MM.1S (cell line): ENCODE results near the gene ARHGAP26.

Experiments
- DNase-seq: peaks from one replicate; pipeline ENCODE4 v3.0.0-alpha.2; 2015
- H2AFZ ChIP-seq: fragments of 300-600 bp; sonication (generic); 2 replicates; pipeline ENCODE4 v1.6.0; 2016; ENCODE audit warnings: antibody characterized with exemption, low read length
- H3F3A ChIP-seq: fragments of 300-600 bp; sonication (generic); 2 replicates; pipeline ENCODE4 v1.6.1; 2016; ENCODE audit warnings: mild to moderate bottlenecking, antibody characterized with exemption, low read length, moderate library complexity, mixed read lengths; ENCODE audit not compliant: insufficient read depth
- H3K27ac ChIP-seq: fragments of 300-600 bp; sonication (generic); 2 replicates; pipeline ENCODE4 v1.5.1; 2016; ENCODE audit warnings: mild to moderate bottlenecking, low read length
- H3K27me3 ChIP-seq: fragments of 300-600 bp; sonication (generic); replicated peaks from 2 replicates; pipeline ENCODE4 v1.6.0; 2016; ENCODE audit warnings: low read length; ENCODE audit not compliant: insufficient read depth
- H3K36me3 ChIP-seq: fragments of 300-600 bp; sonication (generic); replicated peaks from 2 replicates; pipeline ENCODE4 v1.6.1; 2016; ENCODE audit warnings: mild to moderate bottlenecking, low read length, mixed read lengths; ENCODE audit not compliant: insufficient read depth
- H3K4me1 ChIP-seq: fragments of 300-600 bp; sonication (generic); 2 replicates; pipeline ENCODE4 v1.6.1; 2016; ENCODE audit warnings: low read length, mixed read lengths
- H3K4me2 ChIP-seq: fragments of 300-600 bp; sonication (generic); 2 replicates; pipeline ENCODE4 v1.6.0; 2016; ENCODE audit warnings: low read depth, low read length
- H3K4me3 ChIP-seq: fragments of 300-600 bp; sonication (generic); 2 replicates; pipeline ENCODE4 v1.5.1; 2016; ENCODE audit warnings: low read length, mixed read lengths
- H3K79me2 ChIP-seq: fragments of 300-600 bp; sonication (generic); 2 replicates; pipeline ENCODE4 v1.6.1; 2016; ENCODE audit warnings: mixed run types, low read length, mixed read lengths
- H3K9ac ChIP-seq: fragments of 300-600 bp; sonication (generic); 2 replicates; pipeline ENCODE4 v1.6.1; 2016; ENCODE audit warnings: low read length, mixed read lengths
- H3K9me2 ChIP-seq: fragments of 300-600 bp; sonication (generic); replicated peaks from 2 replicates; pipeline ENCODE4 v1.6.1; 2016; ENCODE audit warnings: mild to moderate bottlenecking, low read length, mixed read lengths; ENCODE audit not compliant: insufficient read depth
- H3K9me3 ChIP-seq: fragments of 300-600 bp; sonication (generic); replicated peaks from 2 replicates; pipeline ENCODE4 v1.6.1; 2016; ENCODE audit warnings: mild to moderate bottlenecking, low read length, mixed read lengths; ENCODE audit not compliant: insufficient read depth
- H4K20me1 ChIP-seq: fragments of 300-600 bp; sonication (generic); 2 replicates; pipeline ENCODE4 v1.6.1; 2016; ENCODE audit warnings: mild to moderate bottlenecking, low read length, moderate library complexity, mixed read lengths; ENCODE audit not compliant: insufficient read depth
- EZH2 ChIP-seq: fragments of 300-600 bp; sonication (generic); optimal IDR thresholded peaks from 2 replicates; pipeline ENCODE3; 2017; ENCODE audit warnings: low read depth, mild to moderate bottlenecking, antibody characterized with exemption, low read length, mixed read lengths
- EZH2phosphoT487 ChIP-seq: fragments of 300-600 bp; sonication (generic); IDR thresholded peaks from 2 replicates; pipeline ENCODE4 v1.6.1; 2018; ENCODE audit warnings: antibody characterized with exemption, low read length
- TF ChIP-seq, protein P1 (sequence below): fragments of 300-600 bp; sonication (generic); IDR thresholded peaks from 2 replicates; pipeline ENCODE4 v1.5.1; 2016; ENCODE audit warnings: antibody characterized with exemption, low read length, mixed read lengths

ARHGAP26 gene

DNA sequence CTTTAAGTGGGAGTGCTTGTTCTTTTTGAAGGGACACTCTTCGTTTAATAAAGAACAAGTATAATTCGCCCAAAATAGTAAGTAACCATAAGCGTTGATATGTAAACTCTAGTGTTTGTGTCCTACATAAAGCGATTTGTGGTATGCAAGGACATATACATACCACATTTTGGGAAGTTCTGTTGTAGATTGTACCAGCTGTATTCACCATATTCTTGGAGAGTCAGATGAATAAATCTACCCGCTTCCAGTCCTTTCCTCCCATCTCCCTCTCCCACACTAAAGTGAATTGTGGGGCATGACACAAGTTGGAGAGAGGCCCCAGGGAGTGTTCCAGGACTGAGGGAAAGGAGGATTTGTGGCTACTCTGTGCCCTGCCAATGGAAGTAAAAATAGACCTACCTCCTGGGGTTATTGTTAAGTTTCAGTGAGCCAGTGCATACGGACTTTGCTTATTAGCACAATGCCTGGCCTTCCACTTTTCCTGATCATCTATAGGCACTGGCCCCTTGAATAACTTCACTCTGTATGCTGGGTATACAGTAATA, 40.6 kb downstream of the ARHGAP26 start:
- Histone ChIP-seq H3K27me3 (no peaks in the 10 kb centered on the region), H3K9ac (no peak overlapping the region), H3K4me3 (no peak overlapping the region), H3K9me2 (no peaks in the 10 kb centered on the region), H3F3A (no peaks in the 10 kb centered on the region), H3K27ac (no peak overlapping the region), H2AFZ (no peak overlapping the region), H3K4me2 (no peak overlapping the region), H3K9me3 (no peaks in the 10 kb centered on the region), H3K79me2 (no peaks in the 10 kb centered on the region), H3K36me3 (no peaks in the 10 kb centered on the region), H3K4me1 (peaks cover 6% of the 10 kb centered on the region), H4K20me1 (no peaks in the 10 kb centered on the region)
- no peak for DNase-seq
- TF ChIP-seq EZH2phosphoT487 (no peak), EZH2 (no peak)
- TF ChIP-seq, protein P1, sequence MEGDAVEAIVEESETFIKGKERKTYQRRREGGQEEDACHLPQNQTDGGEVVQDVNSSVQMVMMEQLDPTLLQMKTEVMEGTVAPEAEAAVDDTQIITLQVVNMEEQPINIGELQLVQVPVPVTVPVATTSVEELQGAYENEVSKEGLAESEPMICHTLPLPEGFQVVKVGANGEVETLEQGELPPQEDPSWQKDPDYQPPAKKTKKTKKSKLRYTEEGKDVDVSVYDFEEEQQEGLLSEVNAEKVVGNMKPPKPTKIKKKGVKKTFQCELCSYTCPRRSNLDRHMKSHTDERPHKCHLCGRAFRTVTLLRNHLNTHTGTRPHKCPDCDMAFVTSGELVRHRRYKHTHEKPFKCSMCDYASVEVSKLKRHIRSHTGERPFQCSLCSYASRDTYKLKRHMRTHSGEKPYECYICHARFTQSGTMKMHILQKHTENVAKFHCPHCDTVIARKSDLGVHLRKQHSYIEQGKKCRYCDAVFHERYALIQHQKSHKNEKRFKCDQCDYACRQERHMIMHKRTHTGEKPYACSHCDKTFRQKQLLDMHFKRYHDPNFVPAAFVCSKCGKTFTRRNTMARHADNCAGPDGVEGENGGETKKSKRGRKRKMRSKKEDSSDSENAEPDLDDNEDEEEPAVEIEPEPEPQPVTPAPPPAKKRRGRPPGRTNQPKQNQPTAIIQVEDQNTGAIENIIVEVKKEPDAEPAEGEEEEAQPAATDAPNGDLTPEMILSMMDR = no peak

- no peak overlapping the region for H2AFZ ChIP-seq
- H3K4me1 ChIP-seq = peaks cover 3% of the 10 kb centered on the region
- H3K9ac ChIP-seq = no peak overlapping the region
- no peak overlapping the region for H3K4me3 ChIP-seq
- H3K4me2 ChIP-seq = no peak overlapping the region
- no peaks in the 10 kb centered on the region for H3K9me3 ChIP-seq
- H3K36me3 ChIP-seq = no peaks in the 10 kb centered on the region
- no peaks in the 10 kb centered on the region for H3K79me2 ChIP-seq
- H3F3A ChIP-seq = no peaks in the 10 kb centered on the region
- no peak for TF ChIP-seq EZH2phosphoT487
- TF ChIP-seq EZH2 = no peak
- TF ChIP-seq, protein P1 = no peak
- DNase-seq = no peak
- H4K20me1 ChIP-seq = no peaks in the 10 kb centered on the region
- H3K27me3 ChIP-seq = no peaks in the 10 kb centered on the region
- H3K9me2 ChIP-seq = no peaks in the 10 kb centered on the region
- H3K27ac ChIP-seq = no peak overlapping the region
Measured at GRCh38 chr5:142811866-142812557, 41.8 kb downstream of the ARHGAP26 start.

DNA sequence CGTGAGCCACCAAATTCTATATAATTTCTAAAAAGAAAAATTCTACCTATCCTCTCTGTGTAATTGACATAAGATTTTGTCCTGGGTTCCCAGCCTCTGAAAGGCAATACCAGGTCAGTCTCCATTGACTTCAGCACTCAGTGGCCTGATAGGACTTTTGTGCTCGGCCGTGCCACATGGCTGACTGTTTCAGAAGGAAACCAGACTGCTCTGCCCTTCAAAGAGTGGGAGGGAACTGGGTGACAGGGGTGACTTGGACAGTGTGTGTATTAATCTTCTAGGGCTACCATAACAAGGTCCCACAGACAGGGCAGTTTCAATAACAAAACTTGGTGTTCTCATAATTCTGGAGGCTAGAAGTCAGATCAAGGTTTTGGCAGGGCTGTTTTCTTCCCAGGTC, 43.0 kb downstream of the ARHGAP26 start:
- no peak for DNase-seq
- H3K36me3 ChIP-seq = no peaks in the 10 kb centered on the region
- no peak overlapping the region for H3K27ac ChIP-seq
- no peak overlapping the region for H3K4me3 ChIP-seq
- no peak overlapping the region for H3K9ac ChIP-seq
- no peaks in the 10 kb centered on the region for H3K9me2 ChIP-seq
- H3F3A ChIP-seq = no peaks in the 10 kb centered on the region
- H4K20me1 ChIP-seq = no peaks in the 10 kb centered on the region
- no peaks in the 10 kb centered on the region for H3K4me1 ChIP-seq
- no peaks in the 10 kb centered on the region for H3K79me2 ChIP-seq
- H3K9me3 ChIP-seq = no peaks in the 10 kb centered on the region
- TF ChIP-seq EZH2phosphoT487 (no peak), EZH2 (no peak)
- TF ChIP-seq, protein P1 = no peak
- H3K4me2 ChIP-seq = no peak overlapping the region
- no peaks in the 10 kb centered on the region for H3K27me3 ChIP-seq
- H2AFZ ChIP-seq = no peak overlapping the region
